Activated CD8-positive, alpha-beta T cell treated with anti-CD3 and anti-CD28 coated beads, Interleukin-2, amount 10 ng/mL, durations not matched to agents 7 days and 5 days (primary cell): Measurements from ENCODE around the gene NUSAP1. TPM values are rescaled to one million over a fixed set of nuclear protein-coding genes. Genes with fewer than 3 reads are reported as not detected.
"Not testable (repeated sequence)": the region's sequence is repeated elsewhere in the genome, so short reads cannot be mapped to it uniquely, and the experiment has no call there.

ENCODE experiments used
- ATAC-seq: fragments of 150-1000 bp; cut with Tn5 transposase; one replicate; pipeline ENCODE4 v1.10.0; 2021; ENCODE audit warnings: moderate library complexity
- CTCF ChIA-PET: fragments of 350-600 bp; sonication (Branson Sonifier 250); formaldehyde crosslinking; loops from one replicate; lab custom pipeline; 2021; ENCODE audit warnings: antibody characterized with exemption; lab: Charles Lee
- POLR2A ChIA-PET: fragments of 350-600 bp; sonication (Branson Sonifier 250); formaldehyde crosslinking; loops from one replicate; lab custom pipeline; 2021; ENCODE audit warnings: antibody characterized with exemption; lab: Charles Lee
- DNase-seq: peaks from one replicate; pipeline ENCODE4 v3.0.0-alpha.2; 2020
- H3K27ac Mint-ChIP-seq: one replicate; pipeline ENCODE4 v1.8.0; 2021; ENCODE audit warnings: mild to moderate bottlenecking, mixed read lengths
- H3K27me3 Mint-ChIP-seq: one replicate; pipeline ENCODE4 v1.8.0; 2021; ENCODE audit warnings: low read depth, mixed read lengths
- H3K36me3 Mint-ChIP-seq: one replicate; pipeline ENCODE4 v1.8.0; 2021; ENCODE audit warnings: low read depth, mixed read lengths
- H3K4me1 Mint-ChIP-seq: one replicate; pipeline ENCODE4 v1.8.0; 2021; ENCODE audit warnings: low read depth, mixed read lengths
- H3K4me3 Mint-ChIP-seq: one replicate; pipeline ENCODE4 v1.8.0; 2021; ENCODE audit warnings: mild to moderate bottlenecking, mixed read lengths
- H3K9me3 Mint-ChIP-seq: one replicate; pipeline ENCODE4 v1.8.0; 2022; ENCODE audit warnings: mixed read lengths; ENCODE audit not compliant: insufficient read depth
- total RNA-seq, 2 experiments: library from RNA; stranded (reverse); gene quantifications; one replicate each; pipeline ENCODE4 v1.2.3, GENCODE V29; 2021

The NUSAP1 gene
- total RNA-seq, 2 experiments from 2014 or later: 281 to 287 TPM

DNA sequence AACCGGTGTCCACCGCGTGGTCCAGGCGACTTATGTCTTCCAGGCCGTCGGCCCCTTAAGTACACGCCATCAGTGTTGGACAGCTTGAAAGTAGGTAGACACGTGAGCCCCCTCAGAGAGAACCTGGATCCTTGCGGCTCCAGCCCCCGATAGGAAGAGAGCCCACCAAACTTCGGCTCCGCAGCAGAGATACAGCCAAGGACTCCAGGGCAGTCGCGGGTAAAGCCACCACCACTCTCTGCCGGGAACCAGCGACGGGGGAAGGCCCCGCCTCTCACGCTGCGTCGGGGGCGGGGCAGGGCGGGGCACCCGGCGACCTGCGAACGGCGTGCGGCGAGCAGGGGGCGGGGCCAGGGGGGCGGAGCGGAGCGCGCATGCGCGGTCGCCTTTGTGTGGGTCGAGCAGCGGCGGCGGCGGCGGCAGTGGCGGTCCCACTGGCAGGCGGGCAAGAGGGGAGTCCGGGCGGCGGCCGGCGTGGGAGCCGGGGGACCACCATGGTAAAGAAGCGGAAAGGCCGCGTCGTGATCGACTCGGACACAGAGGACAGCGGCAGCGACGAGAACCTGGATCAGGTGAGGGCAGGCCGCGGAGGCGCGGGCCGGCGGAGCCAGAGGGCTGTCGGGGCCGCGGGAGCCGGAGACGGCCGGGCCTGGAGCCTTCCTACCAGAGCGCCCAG is 84.2 kb downstream of the NUSAP1 start, which contains the start of gene RTF1:
Gene RTF1 (plus strand): TSS at position 354 of the 676 bp plus-strand sequence. CDS start 21 bp downstream, at position 375.
- H3K27me3 Mint-ChIP-seq: no peaks in the 10 kb centered on the region
- no peaks in the 10 kb centered on the region for H3K9me3 Mint-ChIP-seq
- ATAC-seq: peak; percentile 96
- peaks cover 14% of the 10 kb centered on the region for H3K36me3 Mint-ChIP-seq
- peak within 1 kb of the TSS; percentile 93 for H3K27ac Mint-ChIP-seq
- POLR2A ChIA-PET: interaction anchor here (0.5 to 1.5 kb wide), 8 partner anchors 9 to 84 kb away, joined by 3 to 6 read pairs (median 3); partner anchors contain the start of genes NUSAP1 and OIP5
- peak within 1 kb of the TSS; percentile 94 for H3K4me3 Mint-ChIP-seq
- CTCF ChIA-PET: no interaction called here
- H3K4me1 Mint-ChIP-seq: peaks cover 33% of the 10 kb centered on the region
- DNase-seq: peak; percentile 96

DNA sequence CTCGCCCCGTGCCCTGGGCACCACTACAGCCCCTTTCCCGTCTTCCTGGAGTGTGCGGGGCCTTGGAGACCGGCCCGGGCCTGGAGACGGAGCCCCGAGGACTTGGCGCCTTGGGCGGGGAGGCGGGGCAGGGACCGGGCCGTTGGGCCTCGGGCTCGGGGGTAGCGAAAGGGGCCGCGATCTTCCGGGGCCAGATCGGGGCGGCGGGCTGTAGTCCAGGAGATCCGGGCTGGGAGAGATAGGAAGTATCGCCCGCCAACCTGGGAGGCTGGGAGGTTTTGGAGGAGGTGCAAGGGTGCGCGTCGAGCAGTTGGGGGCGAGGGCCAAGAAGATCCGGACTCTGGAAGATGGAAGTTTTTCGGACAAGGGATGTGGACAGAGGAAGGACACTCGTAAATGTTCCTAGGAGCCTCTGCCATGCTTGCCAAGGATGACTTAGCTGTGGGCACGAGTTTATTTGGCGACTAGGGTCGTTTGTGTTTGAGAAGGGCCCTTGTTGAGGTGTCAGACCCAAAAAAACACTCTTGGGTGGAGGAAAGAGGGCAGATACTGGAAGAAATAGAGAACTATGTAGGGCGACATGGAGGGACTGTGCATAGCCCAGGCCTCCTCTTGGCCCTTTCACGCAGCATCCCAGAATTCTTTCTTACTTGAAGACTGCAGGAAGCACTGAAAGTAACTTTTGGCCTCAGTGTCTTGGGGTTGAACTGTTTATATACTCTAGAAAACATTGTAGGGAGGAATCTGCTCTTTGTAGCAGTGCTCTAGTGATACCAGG is 84.9 kb downstream of the NUSAP1 start:
- peak overlapping the region; percentile 94 for H3K4me3 Mint-ChIP-seq
- H3K27ac Mint-ChIP-seq: peak overlapping the region; percentile 93
- H3K36me3 Mint-ChIP-seq: peaks cover 14% of the 10 kb centered on the region
- ATAC-seq (peak; percentile 63), DNase-seq (peak; percentile 39)
- ChIA-PET CTCF (interaction anchor here (1.2 kb wide), 1 partner anchor 61 kb away, joined by 3 read pairs; no protein-coding TSS in a partner anchor), POLR2A (interaction anchor here (1.5 kb wide), 1 partner anchor 84 kb away, joined by 3 read pairs; the partner anchor contains the start of gene NUSAP1)
- peaks cover 36% of the 10 kb centered on the region for H3K4me1 Mint-ChIP-seq
- H3K9me3 Mint-ChIP-seq: no peaks in the 10 kb centered on the region
- no peaks in the 10 kb centered on the region for H3K27me3 Mint-ChIP-seq

DNA sequence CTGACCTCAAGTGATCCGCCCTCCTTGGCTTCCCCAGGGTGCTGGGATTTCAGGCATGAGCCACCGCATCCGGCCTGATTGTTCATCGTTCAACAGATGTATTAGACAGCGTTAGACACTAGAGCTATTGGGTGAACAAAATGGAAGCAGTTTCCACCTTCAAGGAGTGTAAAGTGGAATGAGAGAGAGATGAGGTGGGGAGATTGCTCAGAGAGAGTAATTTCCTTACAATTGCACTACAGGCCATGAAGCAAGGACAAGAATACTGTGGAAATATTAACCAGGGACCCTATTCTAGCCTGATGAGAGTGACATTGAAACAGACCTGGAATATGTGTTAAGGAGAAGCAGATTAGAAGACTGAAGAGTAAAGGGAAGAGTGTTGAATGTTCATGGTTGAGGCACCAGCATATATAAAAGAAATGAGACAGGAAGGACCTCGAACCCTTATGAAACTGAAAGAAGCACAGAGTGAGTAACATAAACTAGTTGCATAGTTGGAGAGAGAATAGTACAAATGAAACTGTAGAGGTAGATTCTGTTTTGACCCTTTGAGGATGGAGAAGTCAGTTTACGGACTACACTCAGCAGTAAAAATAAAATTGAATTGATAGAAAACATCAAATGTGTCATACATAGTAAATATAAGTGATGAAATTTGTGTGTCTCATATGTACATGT is 91.4 kb downstream of the NUSAP1 start:
- Mint-ChIP-seq H3K4me3 (peak overlapping the region; percentile 14), H3K27ac (peak overlapping the region; percentile 87), H3K36me3 (peaks cover 7% of the 10 kb centered on the region), H3K4me1 (peaks cover 33% of the 10 kb centered on the region), H3K27me3 (no peaks in the 10 kb centered on the region), H3K9me3 (no peaks in the 10 kb centered on the region)
- POLR2A ChIA-PET: interaction anchor here (0.6 to 0.9 kb wide), 2 partner anchors 20 to 23 kb away, joined by 3 read pairs; no protein-coding TSS in a partner anchor
- ATAC-seq (peak; percentile 83), DNase-seq (no peak)
- CTCF ChIA-PET: interaction anchor here (0.9 kb wide), 1 partner anchor 21 kb away, joined by 3 read pairs; no protein-coding TSS in a partner anchor

DNA sequence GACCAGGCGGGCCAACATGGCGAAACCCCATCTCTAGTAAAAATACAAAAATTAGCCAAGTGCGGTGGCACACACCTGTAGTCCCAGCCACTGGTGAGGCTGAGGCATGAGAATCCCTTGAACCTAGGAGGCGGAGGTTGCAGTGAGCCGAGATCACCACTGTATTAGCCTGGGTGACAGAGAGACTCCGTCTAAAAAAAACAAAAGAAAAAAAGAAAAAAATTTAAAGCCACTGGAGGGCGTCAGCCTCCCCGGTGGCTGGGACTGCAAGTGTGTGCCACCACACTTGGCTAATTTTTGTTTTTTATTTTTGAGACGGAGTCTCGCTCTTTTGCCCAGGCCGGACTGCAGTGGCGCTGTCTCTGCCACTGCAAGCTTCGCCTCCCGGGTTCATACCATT is 92.1 kb downstream of the NUSAP1 start:
- H3K27me3 Mint-ChIP-seq: no peaks in the 10 kb centered on the region
- peak overlapping the region; percentile 87 for H3K27ac Mint-ChIP-seq
- DNase-seq (no peak), ATAC-seq (no peak)
- H3K9me3 Mint-ChIP-seq: no peaks in the 10 kb centered on the region
- peak overlapping the region; percentile 14 for H3K4me3 Mint-ChIP-seq
- peaks cover 36% of the 10 kb centered on the region for H3K4me1 Mint-ChIP-seq
- POLR2A ChIA-PET: no interaction called here
- CTCF ChIA-PET: no interaction called here
- H3K36me3 Mint-ChIP-seq: peaks cover 7% of the 10 kb centered on the region

DNA sequence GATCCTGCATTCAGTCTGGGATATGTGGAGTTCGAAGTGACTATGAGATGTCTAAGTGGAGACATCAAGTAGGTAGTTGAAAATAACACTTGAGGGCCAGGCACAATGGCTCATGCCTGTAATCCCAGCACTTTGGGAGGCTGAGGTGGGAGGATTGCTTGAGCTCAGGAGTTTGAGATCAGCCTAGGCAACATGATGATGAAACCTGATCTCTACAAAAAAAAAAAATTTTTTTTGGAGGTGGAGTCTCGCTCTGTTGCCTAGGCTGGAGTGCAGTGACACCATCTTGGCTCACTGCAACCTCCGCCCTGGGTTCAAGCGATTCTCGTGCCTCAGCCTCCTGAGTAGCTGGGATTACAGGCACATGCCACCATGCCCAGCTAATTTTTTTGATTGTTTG is 93.2 kb downstream of the NUSAP1 start:
- H3K4me3 Mint-ChIP-seq, H3K27me3 Mint-ChIP-seq, H3K9me3 Mint-ChIP-seq, DNase-seq, ATAC-seq, POLR2A ChIA-PET, CTCF ChIA-PET, H3K27ac Mint-ChIP-seq, H3K36me3 Mint-ChIP-seq: not testable (repeated sequence)
- H3K4me1 Mint-ChIP-seq: peaks cover 33% of the 10 kb centered on the region

DNA sequence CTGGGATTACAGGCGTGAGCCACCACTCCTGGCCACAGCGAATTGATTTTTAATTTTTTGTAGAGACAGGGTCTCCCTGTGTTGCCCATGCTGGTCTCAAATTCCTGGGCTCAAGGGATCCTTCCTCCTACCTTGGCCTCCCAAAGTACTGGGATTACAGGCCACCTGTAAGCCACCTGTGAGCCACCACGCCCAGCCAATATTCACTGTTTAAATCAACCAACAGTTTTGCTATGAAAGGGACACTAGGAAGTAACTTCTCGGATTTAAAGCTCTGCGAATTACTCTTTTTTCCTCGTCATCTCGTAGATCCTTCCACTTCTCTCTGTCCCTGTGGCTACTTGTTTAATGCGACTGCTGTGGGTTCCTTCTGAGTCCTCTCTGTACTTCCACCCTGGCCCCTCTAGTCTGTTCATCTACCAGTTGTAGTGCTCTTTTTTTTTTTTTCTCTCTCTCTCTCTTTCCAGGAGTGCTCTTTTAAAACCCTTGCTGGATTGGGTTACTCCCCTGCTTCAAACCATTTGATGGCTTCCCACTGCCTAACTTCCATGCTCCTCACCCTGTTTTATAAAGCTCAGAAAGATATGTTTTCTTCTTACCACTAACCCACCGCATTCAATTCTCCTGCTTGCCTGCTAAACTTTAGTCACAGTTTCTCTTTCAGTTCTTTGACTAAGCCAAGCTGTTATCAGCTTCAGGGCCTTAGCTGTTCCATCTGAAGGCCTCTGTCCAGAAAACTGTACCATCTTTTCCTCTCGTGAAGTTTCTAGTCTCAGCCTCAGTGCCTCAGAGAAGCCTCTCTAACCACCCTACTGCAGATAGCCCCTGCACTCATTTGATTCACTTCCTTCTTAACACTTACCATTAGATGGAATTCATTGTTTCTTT is 96.6 kb downstream of the NUSAP1 start:
- H3K4me1 Mint-ChIP-seq: peaks cover 24% of the 10 kb centered on the region
- DNase-seq: peak; percentile 35
- H3K9me3 Mint-ChIP-seq: no peaks in the 10 kb centered on the region
- ATAC-seq: peak; percentile 82
- peak overlapping the region; percentile 84 for H3K27ac Mint-ChIP-seq
- peaks cover 3% of the 10 kb centered on the region for H3K36me3 Mint-ChIP-seq
- ChIA-PET POLR2A (interaction anchor here (0.7 to 1.2 kb wide), 3 partner anchors 14 to 146 kb away, joined by 3 to 4 read pairs (median 3); no protein-coding TSS in a partner anchor), CTCF (interaction anchor here (0.7 to 2.5 kb wide), 7 partner anchors 9 to 345 kb away, joined by 3 to 13 read pairs (median 3); partner anchors contain the start of genes EXD1 and MAPKBP1)
- H3K4me3 Mint-ChIP-seq: peak overlapping the region; percentile 12
- no peaks in the 10 kb centered on the region for H3K27me3 Mint-ChIP-seq

Other genes with a start within 250 kb of the NUSAP1 start
- gene INO80, start 216.6 kb upstream of the NUSAP1 start, total RNA-seq: 10 to 100 TPM; 23.8 to 28.1 TPM
- not detected for gene EXD1, start 102.1 kb upstream of the NUSAP1 start, total RNA-seq
- gene CHP1, start 101.6 kb upstream of the NUSAP1 start, total RNA-seq: 10 to 100 TPM; 62.2 to 62.8 TPM
- 10 to 100 TPM; 22.8 to 23.8 TPM for gene OIP5, start 290 bp upstream of the NUSAP1 start, total RNA-seq
- 10 to 100 TPM; 11.4 to 13.6 TPM for gene NDUFAF1, start 69.6 kb downstream of the NUSAP1 start, total RNA-seq
- 10 to 100 TPM; 31.0 to 40.7 TPM for gene RTF1, start 84.2 kb downstream of the NUSAP1 start, total RNA-seq
- gene ITPKA, start 161.0 kb downstream of the NUSAP1 start, total RNA-seq: under 1 TPM; 0.24 to 0.29 TPM
- under 1 TPM; 0.21 TPM for gene LTK, start 180.9 kb downstream of the NUSAP1 start, total RNA-seq
- gene RPAP1, start 211.4 kb downstream of the NUSAP1 start, total RNA-seq: 10 to 100 TPM; 38.1 to 41.6 TPM
- under 1 TPM; 0.29 to 0.71 TPM for gene TYRO3, start 226.3 kb downstream of the NUSAP1 start, total RNA-seq